Erythroblast (primary cell): Measurements from ENCODE around the gene MEMO1.

Experiments used
- GATA1 ChIP-seq: IDR thresholded peaks from 2 replicates; pipeline ENCODE4 v1.6.1; 2011; ENCODE audit warnings: low read depth, mild to moderate bottlenecking, control low read depth, low read length, moderate library complexity
- POLR2A ChIP-seq: IDR thresholded peaks from 2 replicates; pipeline ENCODE4 v1.6.1; 2011; ENCODE audit warnings: mild to moderate bottlenecking, low read length

GRCh38 chr2:31877008-31877407, 133.8 kb downstream of the MEMO1 start:
- no peak for TF ChIP-seq POLR2A
- no peak for TF ChIP-seq GATA1
